GM18505 (cell line): Measurements from ENCODE around the gene COA3.

Experiments used
- ATAC-seq: cut with Tn5 transposase; IDR thresholded peaks from one replicate; pipeline ENCODE4 v1.9.1; 2021; ENCODE audit not compliant: unreplicated experiment
- POLR2A ChIP-seq: IDR thresholded peaks from 4 replicates; pipeline ENCODE4 v1.6.1; 2011; ENCODE audit warnings: borderline replicate concordance; ENCODE audit not compliant: insufficient read depth, insufficient read length; ENCODE audit errors: extremely low read depth

COA3 gene

GRCh38 chr17:42832934-42833766, 34.6 kb upstream of the COA3 start, which contains the start of gene PSME3:
TSS of gene PSME3 (plus strand) at chr17:42833397. CDS start at chr17:42833632, 235 bp downstream.
- ATAC-seq: peak; percentile 70
- peak; percentile 96 for TF ChIP-seq POLR2A

- no peak for ATAC-seq
- no peak for TF ChIP-seq POLR2A
Observed at GRCh38 chr17:42832213-42832933, 33.9 kb upstream of the COA3 start.

DNA sequence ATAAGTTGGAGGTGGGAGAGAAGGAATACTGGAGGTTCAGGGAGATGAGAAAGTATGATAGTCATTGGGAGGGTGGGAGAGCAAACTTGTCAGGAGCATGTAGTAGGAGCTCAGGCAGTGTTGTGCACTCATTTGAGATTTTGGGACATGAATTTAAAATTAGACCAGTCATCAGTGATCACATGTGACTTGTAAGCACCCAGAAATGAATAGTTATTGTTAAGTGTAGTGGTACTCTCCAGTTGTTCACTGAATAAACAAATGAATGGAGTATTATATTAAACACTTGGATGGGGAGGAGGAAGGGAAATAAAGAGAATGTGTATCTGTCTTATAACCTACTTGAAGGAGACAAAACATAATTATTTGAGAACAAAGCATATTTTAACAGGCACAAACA, 32.5 kb upstream of the COA3 start:
- ATAC-seq: no peak
- no peak for TF ChIP-seq POLR2A

DNA sequence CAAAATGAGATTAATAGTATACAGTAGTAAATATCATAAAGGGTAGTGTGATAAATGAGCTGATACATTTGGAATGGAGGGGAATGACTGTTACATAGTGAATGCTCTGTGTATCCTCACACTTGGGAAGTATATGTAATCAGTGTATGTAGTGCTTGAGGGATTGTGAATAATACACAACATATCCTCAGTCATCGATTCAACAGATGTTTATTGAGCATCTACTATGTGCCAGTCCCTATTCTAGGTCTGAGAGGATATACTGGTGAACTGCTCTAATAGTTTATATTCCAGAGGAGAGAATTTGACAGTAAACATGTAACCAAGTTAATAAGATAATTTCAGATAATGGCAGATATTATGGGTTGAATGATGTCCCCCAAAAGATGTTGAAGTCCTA, 29.0 kb upstream of the COA3 start:
- no peak for ATAC-seq
- no peak for TF ChIP-seq POLR2A

DNA sequence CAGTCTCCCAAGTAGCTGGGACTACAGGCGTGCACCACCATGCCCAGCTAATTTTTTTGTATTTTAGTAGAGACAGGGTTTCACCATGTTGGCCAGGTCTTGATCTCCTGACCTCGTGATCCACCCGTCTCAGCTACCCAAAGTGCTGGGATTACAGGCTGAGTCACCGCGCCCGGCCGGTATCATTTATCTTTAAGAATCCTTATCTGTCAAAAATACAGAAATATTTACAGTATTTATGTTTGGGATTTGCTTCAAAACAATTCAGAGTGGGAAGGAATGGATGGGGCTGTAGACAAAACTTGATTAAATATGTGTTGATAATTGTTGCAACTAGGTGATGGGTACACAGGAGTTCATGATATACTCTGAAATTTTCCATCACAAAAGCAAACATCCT, 22.7 kb upstream of the COA3 start:
- TF ChIP-seq POLR2A: no peak
- ATAC-seq: no peak

DNA sequence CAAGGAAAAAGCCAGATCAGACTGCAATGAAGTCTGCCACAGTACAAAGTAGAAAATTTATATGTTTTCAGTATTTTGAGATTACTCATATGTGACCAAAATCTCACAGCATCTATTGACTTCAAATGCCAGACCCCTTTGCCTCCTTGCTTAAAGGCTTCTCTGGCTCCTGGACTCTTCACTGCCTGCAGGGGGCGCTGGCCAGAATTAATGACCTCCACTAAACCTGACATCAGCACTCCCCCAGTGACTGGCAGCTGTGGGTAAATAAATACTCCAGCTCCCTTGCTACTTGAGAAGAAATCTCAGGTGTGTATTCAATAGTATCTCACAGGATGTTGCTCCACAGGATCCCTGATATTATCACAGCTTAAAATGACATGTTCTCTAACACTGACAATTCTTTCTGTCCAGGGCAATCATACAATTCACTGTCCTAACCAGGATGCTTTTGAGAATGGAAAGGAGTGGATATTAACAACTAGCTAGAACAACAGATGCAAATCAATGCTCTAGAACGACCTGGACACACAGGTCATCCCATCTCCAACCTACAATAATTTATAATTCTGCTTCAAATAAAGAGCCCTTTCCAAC, 21.5 kb upstream of the COA3 start:
- TF ChIP-seq POLR2A: peak; percentile 14
- ATAC-seq: no peak

DNA sequence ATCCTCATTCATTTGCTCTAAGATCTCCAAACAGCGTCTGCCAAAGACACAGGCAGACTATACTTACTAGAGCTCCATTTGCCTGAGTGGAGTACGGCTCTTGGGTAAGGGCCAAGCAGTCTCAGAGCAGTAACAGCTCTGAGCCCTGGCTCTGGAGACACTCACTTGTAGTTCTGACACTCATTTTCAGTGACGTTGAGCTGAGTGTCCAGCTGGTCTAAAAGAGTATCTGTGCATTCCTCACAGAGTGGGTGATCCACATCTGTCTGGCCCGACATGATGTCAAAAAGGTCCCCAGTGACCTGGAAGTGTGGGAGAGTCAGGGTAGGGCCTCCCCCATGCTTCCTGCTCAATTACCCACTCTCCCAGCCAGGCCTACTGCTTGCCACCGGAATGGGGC, 19.9 kb upstream of the COA3 start:
- ATAC-seq: no peak
- no peak for TF ChIP-seq POLR2A

DNA sequence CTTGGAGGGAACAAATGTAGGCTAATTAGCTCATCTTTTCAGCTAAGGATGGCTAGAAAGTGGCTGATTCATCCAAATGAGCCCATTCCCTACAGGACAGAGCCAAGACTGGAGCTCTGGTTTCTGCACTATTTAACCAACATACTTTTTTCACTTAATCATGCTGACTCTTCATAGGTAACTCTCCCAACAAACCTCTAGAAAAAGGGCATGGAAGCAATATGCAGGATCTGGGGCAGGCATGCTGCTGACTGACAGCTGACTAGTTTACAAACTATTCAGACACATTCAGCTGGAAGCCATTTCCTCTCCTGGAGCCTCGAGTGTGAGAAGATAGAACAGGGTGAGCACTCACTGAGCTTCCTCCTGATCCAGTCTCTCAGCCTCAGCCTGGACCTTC, 19.4 kb upstream of the COA3 start:
- no peak for ATAC-seq
- TF ChIP-seq POLR2A: no peak

DNA sequence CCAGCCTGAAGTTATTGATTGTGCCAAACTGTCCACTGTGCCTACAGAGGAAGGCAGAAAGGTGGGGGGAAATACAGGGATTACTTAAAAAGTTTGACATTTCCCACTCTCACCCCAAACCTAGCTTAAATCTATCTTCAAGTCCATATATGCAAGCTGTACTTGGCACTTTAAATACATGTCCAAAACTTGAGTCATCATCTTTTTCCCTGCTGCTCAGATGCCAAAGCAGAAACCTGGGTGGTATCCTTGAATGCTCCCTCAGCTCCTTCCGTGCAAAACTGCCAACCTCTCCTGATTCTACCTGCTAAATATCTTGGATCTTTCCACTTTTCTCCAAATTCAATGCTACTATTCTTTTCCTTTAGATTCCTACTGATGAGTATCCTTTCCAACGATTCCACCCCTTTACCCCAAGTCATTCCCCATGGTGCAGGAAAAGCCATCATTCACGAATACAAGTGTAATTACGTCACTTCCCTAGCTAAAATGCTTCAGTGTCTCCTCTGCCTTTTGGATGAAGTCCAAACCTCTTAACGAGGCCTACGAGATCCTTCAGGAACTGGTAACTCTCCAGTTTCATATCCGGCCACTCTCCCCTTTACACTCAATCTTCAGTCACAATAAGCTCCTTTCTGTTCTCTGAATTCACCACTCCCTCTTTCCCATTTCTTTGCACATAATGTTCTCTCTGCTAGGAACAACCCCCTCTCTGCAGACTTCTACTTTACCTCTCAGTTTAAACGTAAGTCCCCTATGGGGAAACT, 16.3 kb upstream of the COA3 start:
- TF ChIP-seq POLR2A: no peak
- ATAC-seq: no peak

- ATAC-seq: no peak
- no peak for TF ChIP-seq POLR2A
Observed at GRCh38 chr17:42809250-42809649, 10.7 kb upstream of the COA3 start.

DNA sequence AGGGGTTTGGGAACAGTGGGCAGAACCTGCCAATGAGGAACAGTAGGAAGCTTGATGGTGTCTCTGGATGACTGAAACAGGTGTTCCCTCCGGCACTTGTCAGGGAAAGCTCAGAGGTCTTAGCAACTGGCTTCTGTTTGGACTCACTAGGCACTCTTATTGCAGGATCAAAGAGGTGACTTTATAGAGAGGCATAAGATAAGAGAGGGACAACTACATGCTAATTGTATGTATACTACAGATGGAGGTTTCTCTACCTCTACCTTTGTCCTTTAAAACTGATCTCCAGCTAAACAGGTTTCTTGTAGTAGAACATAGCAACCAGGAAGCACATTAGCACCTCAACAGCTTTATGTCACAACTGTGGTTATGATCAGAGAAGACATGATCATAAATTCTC, 7.7 kb upstream of the COA3 start:
- no peak for TF ChIP-seq POLR2A
- no peak for ATAC-seq

- TF ChIP-seq POLR2A: no peak
Observed at GRCh38 chr17:42804918-42805367, 6.4 kb upstream of the COA3 start.

More at GRCh38 chr17:42804918-42805367, 6.4 kb upstream of the COA3 start:
- ATAC-seq: no peak
